Fibroblast of the conjunctiva (primary cell): ENCODE data around the gene INPP4B.
"Not testable (repeated sequence)": the region's sequence is repeated elsewhere in the genome, so short reads cannot be mapped to it uniquely, and the experiment has no call there.

ENCODE experiments used
- DNase-seq: peaks from one replicate; pipeline ENCODE4 v3.0.0-alpha.2; 2010; ENCODE audit warnings: low read depth

INPP4B gene

DNA sequence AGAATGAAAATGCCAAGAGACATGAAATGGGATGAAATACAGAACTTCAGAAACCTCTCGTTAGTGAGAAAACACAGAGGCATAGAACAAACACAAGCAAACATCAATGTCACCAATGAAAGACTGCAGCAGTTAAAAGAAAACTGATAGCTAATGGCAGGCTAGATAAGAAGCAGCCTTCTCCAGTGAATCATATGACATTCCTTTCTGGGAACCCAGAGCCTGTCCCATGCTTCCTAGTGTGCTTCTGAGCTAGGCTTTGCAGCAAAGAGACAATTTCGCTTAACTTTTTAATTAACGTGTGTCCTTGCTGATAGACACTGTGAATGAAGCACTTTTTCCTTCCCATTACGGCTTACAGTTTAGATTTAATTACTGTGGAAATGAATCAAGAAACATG is 765.1 kb downstream of the INPP4B start:
- no peak for DNase-seq

GRCh38 chr4:142079959-142080358 is 766.1 kb downstream of the INPP4B start:
- no peak for DNase-seq

DNA sequence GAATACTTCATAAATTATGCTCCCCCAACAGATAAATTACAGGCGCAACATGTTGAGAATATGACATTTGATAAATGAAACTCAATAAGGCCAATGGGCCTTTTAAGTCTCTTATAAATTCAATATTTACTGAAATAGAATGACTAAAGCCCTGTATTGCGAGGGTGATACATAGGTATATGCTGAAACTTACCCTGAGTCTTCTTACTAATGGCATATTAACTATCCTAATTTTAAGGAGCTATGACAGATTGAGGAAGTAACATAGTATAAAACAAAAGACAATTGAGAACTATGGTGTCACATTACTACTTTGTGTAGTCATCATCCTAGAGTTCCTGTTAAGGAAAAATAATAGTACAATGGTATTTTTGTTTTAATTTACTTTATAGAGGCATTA is 769.1 kb downstream of the INPP4B start:
- DNase-seq = no peak

GRCh38 chr4:142068304-142068703 is 777.8 kb downstream of the INPP4B start:
- not testable (repeated sequence) for DNase-seq

- DNase-seq = not testable (repeated sequence)
Observed at GRCh38 chr4:142066562-142066961, 779.5 kb downstream of the INPP4B start.

DNA sequence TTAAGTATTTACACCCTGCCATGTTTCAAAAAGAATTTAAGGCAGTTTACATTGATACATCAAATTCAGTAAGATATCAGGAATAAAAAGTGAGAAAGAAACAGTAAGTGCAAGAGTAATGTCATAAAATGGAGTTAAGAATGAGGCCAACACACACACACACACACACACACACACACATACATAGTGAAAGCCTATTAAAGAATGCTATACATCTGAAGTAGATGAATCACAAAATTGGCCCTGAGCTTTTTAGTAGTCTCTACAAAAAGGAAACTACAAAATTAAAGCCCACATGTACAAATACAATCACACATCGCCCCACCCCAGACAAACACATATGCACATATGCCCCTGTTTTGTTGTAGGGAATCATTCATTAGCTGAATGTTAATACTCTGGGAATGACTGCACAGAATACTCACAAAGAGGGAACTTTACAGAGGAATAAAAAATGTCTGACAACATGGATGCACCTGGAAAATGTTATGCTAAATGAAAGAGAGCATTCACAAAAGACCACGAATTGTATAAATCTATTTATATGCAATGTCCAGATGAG is 780.9 kb downstream of the INPP4B start:
- no peak for DNase-seq

DNA sequence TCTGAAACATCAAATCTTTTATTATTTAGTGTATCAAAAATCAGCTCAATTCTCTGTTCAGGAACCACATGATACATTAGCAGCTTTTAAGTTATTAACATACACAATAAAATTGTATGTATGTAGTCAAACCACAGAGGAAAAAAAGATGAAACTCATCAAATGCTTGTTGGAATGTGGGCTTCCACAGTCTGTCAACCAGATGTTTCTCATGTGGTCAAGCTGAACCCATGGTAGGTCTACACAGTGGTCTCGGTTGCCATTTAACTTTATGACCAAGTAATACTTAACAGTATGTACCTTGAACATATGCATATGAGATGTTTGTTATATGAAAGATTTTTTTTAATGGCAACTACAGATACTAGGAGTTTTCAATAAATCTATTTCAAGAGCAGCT is 781.9 kb downstream of the INPP4B start:
- DNase-seq = no peak

DNA sequence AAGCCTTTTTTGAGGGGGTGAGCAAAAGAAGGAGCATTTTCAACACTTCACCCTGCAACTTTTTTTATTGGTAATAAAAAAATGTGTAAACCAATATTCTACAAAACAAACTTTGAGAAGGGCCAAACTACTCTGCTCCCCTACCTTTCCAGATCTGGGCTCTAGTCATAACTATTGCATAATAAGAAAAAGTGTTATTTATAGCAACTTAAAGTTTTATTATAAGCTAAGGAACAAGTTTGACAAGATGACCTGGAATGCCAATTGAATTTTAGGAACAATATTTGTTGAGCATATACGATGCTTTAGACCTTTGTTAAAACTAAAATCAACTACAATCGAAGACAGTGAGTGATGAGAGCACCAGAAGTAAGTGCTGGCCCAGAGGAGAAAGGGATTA is 800.1 kb downstream of the INPP4B start:
- DNase-seq = no peak

- DNase-seq = no peak
Observed at GRCh38 chr4:142044271-142044670, 801.8 kb downstream of the INPP4B start.

- no peak for DNase-seq
Observed at GRCh38 chr4:142043509-142043908, 802.6 kb downstream of the INPP4B start.

DNA sequence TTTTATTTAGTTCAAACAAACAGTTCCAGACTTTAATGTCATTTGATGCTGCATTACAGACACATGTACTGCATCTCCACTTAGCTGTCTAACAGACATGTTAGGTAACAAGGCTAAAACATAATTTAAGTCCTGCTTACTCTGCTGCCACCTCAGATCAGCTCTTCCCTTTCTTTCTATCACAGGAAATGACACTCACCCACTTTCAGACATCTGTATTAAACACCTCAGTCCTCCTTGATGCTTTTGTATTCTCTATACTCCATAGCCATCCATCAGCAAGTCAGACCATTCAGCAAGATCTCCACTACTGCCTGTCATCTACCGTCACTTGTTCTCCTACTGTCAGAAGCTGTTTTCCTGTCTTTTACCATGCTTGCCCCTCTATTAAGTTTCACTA is 804.3 kb downstream of the INPP4B start:
- DNase-seq = no peak

DNA sequence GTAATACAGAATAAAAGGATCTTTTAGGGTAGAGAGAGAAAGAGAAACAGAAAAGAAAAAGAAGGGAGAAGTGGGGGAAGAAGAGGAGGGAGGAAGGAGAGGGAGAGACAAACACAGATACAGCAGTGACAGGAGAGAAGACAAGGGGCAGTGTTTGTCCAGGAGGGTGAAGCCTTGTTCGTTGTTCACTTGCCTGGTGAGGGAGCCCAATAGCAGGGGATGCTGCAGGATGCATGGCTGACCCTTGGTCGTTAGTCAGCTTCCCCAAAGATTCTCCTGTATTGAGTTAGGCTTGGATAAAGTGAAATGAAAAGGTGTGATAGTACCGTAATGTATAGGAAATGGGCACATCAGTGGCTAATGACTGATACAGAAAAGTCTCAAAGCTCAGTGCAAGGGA is 806.1 kb downstream of the INPP4B start:
- DNase-seq = no peak

DNA sequence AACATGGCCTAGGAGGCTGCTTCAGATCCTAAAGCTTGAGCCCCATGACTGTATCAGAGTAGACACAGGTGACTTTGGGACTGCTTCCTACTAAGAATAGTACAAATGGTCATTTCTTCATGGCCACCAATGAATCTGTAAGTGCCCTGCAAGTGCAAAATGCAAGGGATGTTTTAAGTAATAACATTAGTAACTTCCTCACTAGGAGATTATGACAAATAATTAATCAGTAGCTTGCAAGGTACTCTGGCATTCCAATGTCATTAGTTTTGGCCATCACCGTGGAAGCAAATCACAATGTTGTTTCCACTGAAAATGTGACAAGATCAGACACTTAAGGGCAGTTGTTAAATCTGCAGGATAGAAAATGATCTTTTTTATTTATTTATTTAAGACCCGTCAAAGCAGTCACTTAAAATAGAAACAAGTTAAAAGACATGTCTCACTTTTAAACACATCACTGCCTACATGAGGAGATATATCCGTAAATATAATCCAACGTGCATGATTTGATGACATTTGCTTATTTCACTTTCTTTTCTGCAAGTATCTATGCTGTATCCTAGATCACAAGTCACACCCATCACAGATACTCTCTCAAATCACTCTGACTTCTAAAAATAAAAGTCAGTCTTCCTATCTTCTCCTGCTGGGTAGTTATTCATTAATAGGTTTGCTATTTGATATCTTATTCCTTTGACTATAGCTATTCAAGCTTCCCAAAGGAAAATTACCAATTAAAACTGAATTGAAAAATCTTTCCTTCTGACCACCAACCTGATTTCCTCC is 809.1 kb downstream of the INPP4B start:
- no peak for DNase-seq

- no peak for DNase-seq
Observed at GRCh38 chr4:142035566-142035965, 810.5 kb downstream of the INPP4B start.

DNA sequence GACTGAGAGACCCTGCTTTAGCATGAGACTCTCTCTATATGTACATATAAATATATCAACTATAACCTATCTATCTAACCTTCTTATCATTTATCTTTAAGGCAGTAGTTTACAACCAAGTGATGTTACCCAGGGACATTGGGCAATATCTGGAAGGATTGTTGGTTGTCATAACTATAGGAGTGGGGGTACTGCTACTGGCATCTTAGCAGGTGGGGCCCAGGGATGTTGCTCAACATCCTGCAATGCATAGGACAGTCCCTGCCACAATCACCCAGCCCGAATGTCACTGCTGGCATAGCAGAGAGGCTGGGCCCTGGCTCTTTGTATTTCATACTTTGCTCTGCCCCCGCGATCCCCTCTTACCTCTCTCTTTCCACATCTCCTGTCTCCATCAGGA is 812.0 kb downstream of the INPP4B start:
- DNase-seq = no peak

DNA sequence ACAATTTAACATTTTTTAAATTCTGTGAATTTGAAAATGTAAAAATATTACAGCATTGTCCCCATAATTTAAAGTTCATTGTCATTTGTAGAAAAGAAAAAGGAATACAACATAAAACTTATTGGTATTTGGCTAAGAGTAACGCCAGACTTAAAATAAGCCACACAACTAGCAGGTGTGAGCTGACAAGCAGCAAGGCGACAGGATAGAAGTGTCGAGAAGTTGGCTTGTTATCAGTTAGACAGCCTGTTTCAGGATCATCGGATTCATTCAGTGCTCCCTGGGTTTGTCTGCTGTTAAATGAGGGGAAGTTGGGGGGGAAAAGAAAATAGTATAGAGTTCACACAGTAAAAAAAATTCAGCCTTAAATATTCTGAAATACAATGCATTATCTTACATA is 816.1 kb downstream of the INPP4B start:
- DNase-seq = no peak

- DNase-seq = no peak
Observed at GRCh38 chr4:142021761-142022160, 824.3 kb downstream of the INPP4B start.

DNA sequence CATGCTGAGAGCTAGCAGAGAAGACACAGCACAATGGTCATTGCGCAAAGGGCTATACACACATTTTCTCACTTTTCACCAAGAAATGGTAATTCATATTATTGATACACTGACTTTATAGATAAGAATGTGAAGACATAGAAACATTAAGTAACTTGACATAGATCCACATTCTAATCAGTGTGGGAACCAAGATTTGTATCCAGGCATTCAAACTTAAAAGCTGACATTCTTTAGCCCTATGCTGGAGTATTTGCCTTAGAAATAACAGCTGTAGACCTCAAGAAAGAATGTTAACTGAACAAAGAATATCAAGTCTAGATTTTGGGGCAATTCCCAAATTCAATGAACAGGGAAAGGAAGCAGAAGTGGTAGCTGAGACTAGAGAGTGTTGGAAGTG is 824.9 kb downstream of the INPP4B start:
- no peak for DNase-seq

DNA sequence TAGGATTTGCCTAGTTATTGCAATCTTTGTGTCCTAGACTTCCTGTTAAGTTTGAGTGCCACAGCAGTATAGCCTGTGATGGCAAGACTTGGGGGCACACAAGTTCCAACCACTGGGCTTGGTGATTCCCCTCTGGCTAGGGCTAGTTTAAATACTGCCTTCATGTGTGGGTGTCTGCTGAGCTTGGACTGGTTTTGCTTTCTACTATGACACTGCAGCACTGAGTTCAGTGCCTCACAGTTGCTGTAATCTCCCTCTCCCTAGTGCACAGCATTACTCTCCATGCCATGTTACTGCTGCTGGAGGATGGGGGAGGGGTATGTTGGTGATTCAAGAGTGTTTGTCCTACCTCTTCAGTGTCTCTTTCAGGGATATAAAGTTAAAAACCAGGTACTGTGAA is 830.1 kb downstream of the INPP4B start:
- DNase-seq = no peak

- no peak for DNase-seq
Observed at GRCh38 chr4:142009751-142010150, 836.4 kb downstream of the INPP4B start.

DNA sequence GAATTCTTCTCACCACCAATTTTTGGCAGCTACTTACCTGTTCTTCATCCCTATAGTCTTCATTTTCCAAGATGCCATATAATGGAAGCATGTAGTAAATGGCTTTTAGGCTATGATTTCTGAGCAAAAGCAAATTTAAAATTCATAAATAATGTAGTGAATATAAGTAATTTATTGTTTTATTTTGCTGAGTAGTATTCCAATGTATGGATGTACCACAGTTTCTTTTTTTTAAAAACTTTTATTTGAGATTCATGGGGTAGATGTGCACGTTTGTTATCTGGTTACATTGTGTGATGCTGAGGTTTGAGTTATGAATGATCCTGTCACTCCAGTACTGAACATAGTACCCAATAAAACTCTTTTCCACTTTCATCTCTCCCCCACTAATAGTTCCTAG is 840.6 kb downstream of the INPP4B start:
- DNase-seq = no peak

- DNase-seq = no peak
Observed at GRCh38 chr4:141999446-142000143, 846.5 kb downstream of the INPP4B start.

GRCh38 chr4:141995056-141995455 is 851.0 kb downstream of the INPP4B start:
- DNase-seq = no peak
